ENCODE results near the gene LRRC32. TPM values are rescaled to one million over a fixed set of nuclear protein-coding genes. Genes with fewer than 3 reads are reported as not detected.
A peak's percentile ranks its signal among the peaks of the same experiment; 100 is the strongest.

The LRRC32 gene
- polyA plus RNA-seq, 4 donors: 68.1 to 74.3 (median 72.2) TPM

DNA sequence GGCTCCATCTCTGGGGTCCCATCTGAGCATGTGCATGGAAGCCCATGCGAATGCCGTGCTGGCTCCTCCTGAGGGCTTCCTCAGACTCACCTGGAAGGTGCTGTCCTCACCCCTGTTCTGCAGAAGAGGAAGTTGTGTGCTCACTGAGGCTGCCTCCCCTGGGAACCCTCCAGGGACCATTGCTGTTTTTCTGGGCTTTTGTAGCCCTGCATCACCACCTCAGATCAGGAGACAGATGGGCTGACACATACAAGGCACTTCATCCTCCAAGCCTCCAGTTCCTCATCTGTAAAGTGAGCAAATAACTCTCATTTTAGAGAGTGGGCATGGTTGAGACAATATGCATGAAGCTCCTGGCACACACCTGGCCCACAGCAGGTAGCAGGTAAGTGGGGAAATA lies 12.1 kb upstream of the LRRC32 start:
- no peak for DNase-seq (ENCODE audit: low read depth in 4 of 4, low spot score in 3 of 4)

DNA sequence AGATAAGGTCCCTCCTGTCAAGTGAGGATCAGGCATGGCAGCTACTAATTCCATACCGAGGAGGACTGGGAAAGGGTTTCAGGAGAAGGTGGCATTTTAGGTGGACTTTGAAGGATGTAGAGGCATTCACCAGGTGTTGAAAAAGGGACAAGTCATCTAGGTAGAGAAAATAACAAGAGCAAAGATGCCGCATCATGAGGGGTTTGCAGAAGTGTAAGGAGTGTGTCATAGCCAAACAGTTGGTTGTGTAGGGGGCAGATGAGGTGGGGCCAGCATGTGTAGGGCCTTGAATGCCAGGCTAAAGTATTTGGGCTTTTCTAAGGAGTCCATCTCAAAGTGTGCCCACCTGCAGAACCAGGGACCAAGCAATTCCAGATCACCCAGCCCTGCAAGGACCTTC lies 11.6 kb upstream of the LRRC32 start:
- no peak for DNase-seq (ENCODE audit: low read depth in 4 of 4, low spot score in 3 of 4)

DNA sequence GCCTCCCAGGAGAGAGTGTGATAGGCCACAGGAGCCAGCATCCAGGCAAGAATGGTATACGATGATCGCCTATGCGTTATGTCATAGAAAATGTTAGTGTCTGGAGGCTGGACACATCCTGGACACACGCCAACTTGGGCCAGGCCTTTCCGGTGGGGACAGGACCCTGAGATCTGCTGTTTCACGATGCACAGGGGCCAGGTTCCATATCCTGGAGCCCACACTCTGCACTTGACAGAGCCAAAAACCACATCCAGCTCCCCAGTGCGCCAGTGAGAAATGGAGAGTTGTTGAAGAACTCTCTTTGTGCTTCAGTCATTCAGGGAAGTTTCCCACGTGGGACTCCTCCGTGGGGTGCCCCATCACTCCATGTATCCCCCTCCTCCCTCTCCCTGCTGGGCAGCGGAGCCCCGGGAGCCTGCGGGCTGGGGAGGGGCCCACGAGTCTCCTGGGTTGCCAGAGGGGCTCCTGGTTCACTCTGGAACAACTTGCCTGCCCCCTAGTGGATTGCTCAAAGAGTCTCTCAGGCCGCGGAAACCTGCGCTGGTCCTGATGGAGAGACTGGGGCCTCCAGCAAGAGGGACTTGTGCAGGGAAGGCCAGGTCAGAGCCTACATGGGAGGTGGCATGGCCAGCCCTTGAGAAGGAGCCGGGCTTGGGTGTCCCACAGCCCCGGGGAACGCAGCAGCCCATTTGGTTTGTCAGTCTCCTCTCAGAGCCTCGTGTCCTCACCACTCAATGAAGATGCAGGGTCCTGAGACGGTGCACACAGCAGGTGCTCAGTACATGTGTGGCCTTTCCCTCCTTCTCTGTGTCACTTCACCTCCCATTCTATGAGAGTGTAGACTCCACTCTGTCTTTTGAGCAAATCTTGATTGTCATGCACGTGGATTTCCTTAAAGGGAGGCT lies 10.2 kb upstream of the LRRC32 start:
- peak in 1 of 4 donors; percentile 57 for DNase-seq (ENCODE audit: low read depth in 4 of 4, low spot score in 3 of 4)

DNA sequence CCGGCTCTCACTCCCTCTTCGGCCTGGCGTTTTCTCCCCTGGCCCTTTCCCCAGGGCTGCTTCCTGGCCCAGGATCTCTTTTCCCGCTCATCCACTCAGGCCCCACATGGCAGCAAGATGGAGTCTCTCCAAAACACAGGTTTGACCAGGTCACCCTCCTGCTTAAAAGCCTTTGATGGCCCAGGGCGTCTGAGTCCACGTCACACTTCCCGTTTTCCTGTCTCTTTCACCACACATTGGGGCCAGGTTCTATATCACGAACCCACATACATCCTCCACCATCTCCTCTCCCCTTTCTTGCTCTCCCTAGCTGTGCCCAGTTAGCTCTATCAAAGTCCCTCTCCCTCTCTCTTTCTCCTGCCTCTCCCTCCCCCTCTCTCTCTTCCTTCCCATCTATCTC lies 7.8 kb upstream of the LRRC32 start:
- DNase-seq (ENCODE audit: low read depth in 4 of 4, low spot score in 3 of 4): no peak

DNA sequence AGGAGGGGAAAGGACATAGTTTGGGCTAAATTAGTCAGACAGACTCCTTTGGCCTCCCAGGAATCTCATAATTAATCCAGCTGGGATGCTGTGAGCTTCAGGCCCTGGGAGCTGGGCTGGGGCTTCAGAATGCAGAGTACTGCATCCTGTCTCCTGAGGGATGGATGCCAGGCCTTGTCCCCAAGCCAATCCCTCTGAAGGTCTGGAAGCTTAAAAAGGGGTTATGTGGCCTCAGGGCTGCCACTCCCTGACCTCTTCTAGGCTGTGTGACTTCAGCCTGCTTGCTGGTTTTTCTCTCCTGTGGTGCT lies 6.9 kb upstream of the LRRC32 start:
- no peak for DNase-seq (ENCODE audit: low read depth in 4 of 4, low spot score in 3 of 4)

DNA sequence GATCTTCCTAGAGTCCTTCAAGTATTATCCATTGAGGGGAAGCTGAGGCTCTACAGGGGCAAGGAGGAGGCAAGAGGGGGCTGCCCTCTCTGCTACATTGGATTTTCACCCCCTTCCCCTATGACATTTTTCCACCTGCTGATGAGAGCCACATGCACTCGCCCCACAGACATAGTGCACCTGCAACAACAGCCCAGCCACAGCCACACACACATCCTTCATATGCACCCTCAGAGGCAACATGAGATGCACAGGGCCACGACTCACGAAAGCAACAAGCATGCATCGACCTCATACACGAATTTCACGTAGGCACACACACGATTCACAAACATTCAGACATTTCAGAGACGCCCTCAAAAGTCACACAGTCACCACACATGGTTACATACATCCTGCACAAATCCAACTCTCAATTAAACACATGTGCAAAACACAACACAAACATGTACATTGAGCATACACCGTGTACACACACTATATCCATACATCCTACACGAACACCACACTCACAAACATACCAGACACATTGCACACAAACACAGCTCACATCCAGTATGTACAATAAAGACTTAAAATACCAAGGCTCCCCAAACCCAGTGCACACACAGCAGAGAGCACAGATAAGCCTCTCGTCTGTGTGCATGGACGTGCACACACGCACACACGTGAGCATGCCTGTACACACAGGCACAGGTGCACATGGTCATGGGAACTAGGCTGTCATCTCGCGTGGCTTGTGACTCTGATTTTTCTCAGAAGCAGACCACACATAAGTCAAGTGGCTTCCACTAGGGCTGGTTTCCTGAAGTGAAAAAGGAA lies 6.3 kb upstream of the LRRC32 start:
- no peak for DNase-seq (ENCODE audit: low read depth in 4 of 4, low spot score in 3 of 4)

DNA sequence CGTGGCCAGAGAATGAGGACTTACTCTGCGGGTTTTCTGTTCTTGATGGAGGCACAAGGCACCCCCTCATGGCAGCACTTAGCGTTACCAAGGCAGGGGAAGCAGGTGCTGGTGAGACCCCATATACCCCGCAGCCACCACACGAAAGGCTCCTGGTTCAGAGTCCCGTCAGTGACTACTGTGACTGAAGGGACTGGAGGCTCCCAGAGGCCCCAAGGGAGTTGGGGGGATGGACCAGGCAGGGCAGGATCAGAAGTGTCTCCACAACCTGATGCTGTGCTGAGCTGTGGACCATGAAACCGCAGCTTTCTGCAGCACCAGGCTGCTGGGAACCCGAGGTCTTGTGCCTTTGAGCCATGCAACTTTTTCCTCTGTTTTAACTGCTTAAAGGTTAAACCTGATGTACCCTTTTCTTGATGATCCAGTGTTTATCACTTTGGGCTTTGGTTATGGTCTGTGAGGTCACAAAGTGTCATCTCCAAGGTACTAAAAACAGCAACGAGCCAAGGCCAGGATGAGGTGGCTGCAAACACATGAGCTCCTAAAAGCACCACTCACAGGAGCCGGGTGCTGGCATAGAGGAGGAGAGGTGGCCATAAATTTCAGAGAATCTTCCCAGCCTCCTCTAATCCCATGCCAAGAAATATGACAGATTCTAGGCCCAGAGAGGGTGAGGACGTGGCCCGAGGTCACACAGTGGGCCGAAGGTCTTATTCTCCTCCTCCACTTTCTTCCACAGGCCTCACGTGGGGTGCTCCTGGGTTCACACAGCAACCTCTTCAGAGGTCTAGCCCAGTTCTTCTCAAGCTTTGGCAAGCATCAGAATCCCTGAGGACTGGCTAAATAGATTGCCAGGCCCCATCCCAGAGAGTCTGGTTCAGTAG lies 4.2 kb upstream of the LRRC32 start:
- no peak for DNase-seq (ENCODE audit: low read depth in 4 of 4, low spot score in 3 of 4)

DNA sequence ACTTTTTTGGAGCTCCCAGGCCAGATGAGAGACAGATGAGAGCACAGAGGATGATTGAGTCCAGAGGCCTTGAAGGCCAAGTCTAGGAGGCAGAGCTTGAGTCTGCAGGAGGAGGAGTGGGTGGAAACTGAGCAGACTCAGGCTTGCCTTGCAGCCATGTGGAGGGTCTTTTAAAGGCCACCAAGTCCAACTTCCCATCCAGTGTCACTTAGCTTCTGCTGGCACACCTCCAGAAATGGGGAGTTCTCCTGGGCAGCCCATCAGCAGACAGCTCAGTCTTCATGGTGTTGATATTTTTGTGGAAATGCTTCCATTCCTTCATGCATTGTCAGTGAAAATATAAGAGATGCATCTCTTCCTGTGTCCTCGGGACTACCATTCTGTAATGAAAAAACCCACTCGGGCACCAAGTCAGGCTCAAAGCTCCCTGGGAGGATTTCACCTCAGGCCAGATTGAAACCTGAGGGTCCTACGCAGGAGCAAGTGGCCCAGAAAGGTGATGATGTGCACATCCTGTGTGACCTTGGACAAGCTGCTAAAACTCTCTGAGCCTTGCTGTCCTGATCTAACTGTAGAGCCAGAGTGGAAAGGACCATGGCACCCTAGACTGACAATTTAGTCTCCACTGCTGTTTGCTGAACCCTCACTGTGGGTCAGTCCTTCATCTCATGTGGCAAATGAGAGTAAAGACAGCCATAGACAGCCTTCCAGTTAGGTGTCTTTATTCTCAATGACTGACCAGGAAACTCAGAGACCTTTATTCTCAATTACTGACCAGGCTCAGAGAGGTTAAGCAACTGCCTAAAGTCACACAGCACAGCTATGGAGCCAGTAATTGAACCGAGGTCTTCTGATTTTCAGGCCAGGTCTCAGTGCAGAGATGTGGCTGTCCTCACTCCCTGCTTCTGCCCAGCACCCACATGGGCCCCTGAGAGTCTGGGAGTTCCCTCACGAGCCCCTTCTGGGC lies 2.9 kb upstream of the LRRC32 start:
- no peak for DNase-seq (ENCODE audit: low read depth in 4 of 4, low spot score in 3 of 4)

DNA sequence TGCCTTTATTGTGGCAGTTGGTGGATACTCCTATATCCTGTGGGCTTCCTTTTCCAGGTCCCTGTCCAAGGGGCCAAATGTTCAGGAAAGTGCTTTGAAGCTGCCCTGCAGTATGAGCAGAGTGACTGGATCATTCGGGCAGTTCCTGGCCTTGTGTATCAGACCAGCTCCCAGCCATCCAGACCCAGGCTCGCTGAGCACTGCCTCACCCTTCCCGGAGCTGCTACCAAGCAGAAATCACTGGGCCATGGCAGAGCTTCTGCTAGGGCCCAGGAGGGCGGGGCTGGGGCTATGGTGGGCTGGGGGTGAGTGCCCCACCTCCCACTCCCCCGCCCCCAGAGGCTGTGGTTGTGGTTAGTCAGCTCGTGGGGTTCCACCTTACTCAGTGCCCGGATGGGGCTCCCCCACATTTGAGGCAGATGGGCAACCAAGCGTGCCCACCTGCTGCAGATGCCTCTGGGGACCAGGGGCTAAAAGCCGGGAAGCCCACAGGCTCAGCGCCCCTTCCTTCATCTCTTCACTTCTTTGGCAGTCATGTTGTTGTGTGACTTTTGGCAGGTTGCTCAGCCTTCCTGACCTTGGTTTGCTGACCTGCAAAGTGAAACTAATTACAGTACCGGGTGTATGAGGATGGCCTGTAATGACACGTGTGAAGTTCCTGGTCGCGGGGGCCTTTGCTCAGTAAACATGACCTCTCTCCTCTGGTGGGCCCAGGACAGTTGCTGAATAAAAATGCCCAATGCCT lies 2.1 kb upstream of the LRRC32 start:
- DNase-seq (ENCODE audit: low read depth in 4 of 4, low spot score in 3 of 4): no peak

DNA sequence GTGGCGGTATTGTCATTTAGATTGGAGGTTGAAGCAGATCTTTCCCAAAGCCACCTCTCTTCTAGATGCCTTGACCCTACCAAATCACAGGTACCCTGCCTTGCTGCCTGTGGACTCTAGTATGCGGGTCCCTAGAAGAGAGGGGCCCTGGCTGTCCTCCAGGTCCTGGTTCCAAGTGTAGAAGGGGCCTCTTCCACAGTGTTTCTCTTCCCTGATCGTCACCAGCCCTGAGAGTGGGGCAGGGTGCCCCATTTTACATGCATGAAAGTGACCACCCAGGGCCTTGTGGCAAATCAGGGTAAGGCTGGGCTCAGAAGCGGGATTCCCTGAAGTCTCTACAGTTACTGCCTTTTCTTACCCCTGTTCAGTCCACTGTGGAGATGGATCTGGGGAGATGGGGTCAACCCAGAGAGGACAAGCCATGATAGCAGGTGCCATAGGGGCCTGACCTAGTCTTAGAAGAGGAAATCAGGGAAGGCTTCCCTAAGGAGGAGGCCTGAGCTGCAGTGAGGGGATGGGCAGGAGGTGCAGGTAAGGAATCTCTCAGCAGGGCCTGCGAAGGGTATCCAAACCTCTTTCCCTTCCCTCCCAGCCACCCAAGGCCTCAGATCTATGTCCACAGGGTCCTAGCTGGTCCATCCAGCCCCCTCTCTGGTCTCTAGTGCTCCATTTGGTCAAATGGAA lies 1.2 kb upstream of the LRRC32 start:
- no peak for DNase-seq (ENCODE audit: low read depth in 4 of 4, low spot score in 3 of 4)

DNA sequence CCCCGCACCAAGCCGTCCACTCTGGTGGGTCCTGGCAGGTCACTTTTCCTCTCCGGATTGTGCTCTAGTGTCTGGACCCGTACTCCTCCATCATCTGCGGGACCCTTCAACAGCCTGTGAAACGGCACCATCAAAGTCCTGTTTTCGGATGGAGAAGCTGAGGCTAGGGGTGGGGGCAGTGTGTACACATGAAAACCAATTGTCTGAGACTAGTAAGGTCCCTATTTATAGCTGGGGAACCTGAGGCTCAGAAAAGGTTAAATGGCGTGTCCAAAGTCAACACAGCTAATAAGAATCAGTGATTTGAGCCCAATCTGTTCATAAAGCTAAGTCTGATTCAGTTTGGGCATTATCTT lies 668 bp upstream of the LRRC32 start:
- no peak for DNase-seq (ENCODE audit: low read depth in 4 of 4, low spot score in 3 of 4)

DNA sequence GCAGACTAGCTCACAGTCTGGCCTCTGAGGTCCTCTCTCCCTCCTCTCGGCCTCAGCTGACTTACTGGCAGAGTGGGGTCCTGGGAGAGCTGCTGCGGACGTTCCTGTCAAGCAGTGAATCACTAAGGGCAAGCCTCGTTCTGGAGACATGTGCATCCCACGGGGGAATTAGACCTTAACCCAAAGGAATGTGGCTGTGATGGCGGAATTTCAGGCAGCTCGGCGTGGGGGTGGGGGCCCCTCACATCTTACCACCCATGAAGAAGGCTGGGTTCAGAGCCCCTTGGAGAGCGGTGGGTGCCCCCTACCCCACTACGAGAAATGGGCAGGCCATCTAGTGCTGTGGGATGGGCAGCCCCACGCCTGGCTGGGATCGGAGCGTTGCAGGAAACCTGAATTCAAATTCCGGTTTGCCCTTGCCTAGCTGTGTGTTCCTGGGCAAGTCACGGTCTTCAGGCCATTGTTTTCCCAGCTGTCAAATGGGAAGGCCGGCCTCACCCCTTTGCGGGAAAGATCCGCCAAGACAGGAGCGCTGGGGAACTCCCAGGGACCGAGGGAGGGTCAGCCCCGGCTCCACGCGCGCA lies 554 bp downstream of the LRRC32 start:
- DNase-seq (ENCODE audit: low read depth in 4 of 4, low spot score in 3 of 4): no peak

DNA sequence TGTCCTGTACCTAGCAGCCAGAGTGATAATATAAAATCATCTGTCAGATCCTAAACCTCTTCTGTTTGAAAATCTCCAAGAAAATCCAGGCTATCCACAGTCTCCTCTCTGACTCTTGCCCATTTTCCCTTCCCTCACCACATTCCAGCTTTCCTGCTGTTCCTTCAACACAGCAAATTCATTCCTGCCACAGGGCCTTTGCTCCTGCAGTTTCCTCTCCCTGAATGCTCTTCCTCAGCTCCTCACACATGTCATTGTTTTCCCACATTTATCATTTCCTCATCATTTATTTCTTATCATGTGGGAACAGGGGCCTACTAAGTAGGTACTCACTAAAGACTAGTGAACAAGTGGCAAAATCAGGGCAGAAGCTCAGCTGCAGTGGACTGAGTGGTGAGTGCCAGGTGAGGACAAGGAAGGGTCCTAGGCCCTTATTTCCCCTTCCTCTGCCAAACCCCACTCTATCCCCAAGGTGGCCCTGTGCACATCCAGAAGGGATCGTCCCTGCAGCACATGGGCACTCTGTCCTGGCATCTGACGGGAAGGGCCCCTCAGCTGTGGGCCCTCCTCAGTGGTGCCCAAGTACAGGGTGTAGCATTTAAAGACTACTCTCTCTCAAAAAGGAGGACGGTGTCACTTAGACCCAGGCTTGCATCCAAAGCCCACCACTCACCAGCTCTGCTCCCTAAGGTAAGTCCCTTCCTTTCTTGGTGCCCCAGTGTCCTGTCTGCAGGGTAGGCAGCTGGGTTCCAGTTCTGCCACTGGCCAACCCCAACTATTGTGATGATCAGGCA lies 2.0 kb downstream of the LRRC32 start:
- DNase-seq (ENCODE audit: low read depth in 4 of 4, low spot score in 3 of 4): no peak

DNA sequence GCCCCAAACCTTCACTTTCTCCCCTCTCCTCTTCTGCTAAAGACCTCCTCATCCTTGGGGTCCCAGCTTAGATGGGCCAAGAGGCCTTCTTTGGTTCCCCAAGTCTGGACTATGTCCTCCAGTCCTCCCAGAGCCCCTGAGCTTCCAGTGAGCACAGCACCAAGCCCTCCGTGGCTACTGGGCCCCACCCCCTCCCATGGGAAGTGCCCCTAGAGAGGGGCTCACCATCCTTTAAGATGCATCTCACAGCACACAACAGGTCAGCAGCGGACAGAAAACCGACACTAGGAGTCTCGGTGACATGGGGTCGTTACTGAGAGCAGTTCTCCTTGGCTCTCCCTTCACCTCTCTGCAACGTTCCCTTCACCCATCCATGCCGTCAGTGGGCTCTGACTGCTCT lies 2.7 kb downstream of the LRRC32 start:
- no peak for DNase-seq (ENCODE audit: low read depth in 4 of 4, low spot score in 3 of 4)

DNA sequence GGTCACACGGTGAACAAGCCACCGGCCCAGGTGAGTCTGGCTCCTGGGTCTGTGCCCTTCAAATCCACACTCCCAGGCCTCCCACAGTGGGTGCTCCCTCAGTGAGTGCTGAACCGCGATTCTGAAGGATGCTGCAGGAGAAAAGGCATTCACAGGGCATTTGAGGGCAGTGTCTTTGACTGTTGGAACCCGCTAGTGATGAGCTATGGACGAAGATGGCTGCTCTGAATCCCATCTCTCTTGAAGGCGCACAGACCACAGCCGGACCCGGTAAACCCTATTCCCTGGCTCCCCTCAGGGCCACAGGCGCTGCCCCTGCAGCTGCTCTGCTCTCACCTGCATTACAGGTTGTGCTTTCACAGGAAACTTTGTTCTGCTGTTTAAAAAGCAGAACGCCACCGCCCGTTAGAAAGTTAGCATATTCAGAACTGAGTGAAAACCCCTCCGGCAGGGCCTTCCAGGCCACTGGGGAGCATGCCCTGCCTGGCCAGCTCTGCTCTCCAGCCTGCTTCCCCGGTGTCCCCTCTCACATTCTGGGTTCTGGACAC lies 3.2 kb downstream of the LRRC32 start:
- no peak for DNase-seq (ENCODE audit: low read depth in 4 of 4, low spot score in 3 of 4)

DNA sequence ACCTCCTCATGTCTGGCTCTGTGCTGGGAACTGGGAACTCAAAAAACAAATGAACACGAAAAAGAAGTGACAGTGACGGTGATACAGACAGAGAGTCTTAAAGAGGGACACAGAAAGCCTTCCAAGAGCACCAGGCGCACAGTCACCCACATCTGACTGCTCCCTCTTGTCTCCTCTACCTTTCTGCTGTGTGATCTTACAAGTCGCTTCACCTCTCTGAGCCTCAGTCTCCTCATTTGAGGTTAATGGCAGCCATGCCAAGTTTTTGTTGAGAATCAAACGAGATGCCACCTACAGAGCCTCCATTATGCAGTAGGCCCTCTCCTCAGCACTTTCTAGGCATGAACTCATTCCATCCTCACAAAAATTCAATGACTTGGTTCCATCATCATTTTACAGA lies 3.7 kb downstream of the LRRC32 start:
- DNase-seq (ENCODE audit: low read depth in 4 of 4, low spot score in 3 of 4): no peak

DNA sequence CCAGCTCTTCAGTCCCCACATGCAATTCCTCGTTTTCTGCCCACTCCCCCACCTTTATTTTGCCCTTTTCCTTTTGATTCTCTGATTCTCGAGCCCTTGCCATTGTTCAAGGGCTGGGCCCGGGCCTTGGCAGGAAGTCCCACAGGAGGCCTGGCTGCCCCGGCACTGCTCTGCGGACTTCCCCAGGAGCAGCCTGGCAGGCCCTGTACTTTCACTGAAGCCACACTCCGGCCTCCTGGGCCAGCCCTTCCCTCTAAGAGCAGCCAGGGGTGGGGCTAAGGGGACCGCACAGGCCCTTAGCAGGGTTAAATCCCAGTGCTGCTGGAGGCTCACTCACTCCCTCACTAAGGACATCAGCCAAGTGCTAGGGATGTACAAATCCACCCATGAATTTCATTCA lies 4.1 kb downstream of the LRRC32 start:
- DNase-seq (ENCODE audit: low read depth in 4 of 4, low spot score in 3 of 4): no peak

Measured in right renal pelvis (tissue), 4 donors.